Measurements from ENCODE around the gene CXCL1. TPM values are rescaled to one million over a fixed set of nuclear protein-coding genes. Genes with fewer than 3 reads are reported as not detected.

CXCL1 gene
- polyA plus RNA-seq, 3 donors = 1.7 to 4.4 (median 3.5) TPM

- H3K27me3 Mint-ChIP-seq (ENCODE audit: low read depth in 3 of 3) = no peaks in the 10 kb centered on the region
- intact Hi-C loops (cut with micrococcal nuclease) = no loop called here
- Histone ChIP-seq H3K27me3 (ENCODE audit: control insufficient read depth in 2 of 2, insufficient read depth in 2 of 2, low read length in 2 of 2) (no peaks in the 10 kb centered on the region), H2AFZ (ENCODE audit: insufficient read depth, low read depth, low read length, poor library complexity, severe bottlenecking) (no peak overlapping the region), H3K4me1 (ENCODE audit: control insufficient read depth in 1 of 2, insufficient read depth in 2 of 2, low read length in 2 of 2) (peaks cover 15% of the 10 kb centered on the region in 2 donors), H3K9me3 (replicated peaks in 1 of 2; ENCODE audit: control insufficient read depth in 1 of 2, insufficient read depth in 1 of 2, low read length in 2 of 2) (no peaks in the 10 kb centered on the region), H3K79me2 (ENCODE audit: insufficient read depth, low read length) (no peaks in the 10 kb centered on the region), H3K4me3 (replicated peaks in 1 of 3; ENCODE audit: low read depth in 2 of 3, low read length in 3 of 3) (no peak overlapping the region), H3K4me2 (replicated peaks; ENCODE audit: extremely low read depth, low read length, poor library complexity, severe bottlenecking) (no peak overlapping the region), H4K20me1 (ENCODE audit: insufficient read depth, low read length) (no peaks in the 10 kb centered on the region), H3K27ac (ENCODE audit: low read depth in 1 of 2, low read length in 2 of 2) (no peak overlapping the region), H3K36me3 (replicated peaks in 1 of 2; ENCODE audit: control insufficient read depth in 1 of 2, insufficient read depth in 2 of 2, low read length in 2 of 2) (no peaks in the 10 kb centered on the region), H3K9ac (ENCODE audit: insufficient read depth, low read length, poor library complexity, severe bottlenecking) (no peak overlapping the region)
- no peaks in the 10 kb centered on the region for H3K9me3 Mint-ChIP-seq
- no peak for DNase-seq
- no peak overlapping the region for H3K4me3 Mint-ChIP-seq
- no peak overlapping the region for H3K27ac Mint-ChIP-seq
- H3K4me1 Mint-ChIP-seq = peaks cover 16% of the 10 kb centered on the region
- no CpG with 5 or more reads among the region's 2 CpGs for WGBS (ENCODE audit: insufficient coverage)
- no peaks in the 10 kb centered on the region for H3K36me3 Mint-ChIP-seq
- no peak for TF ChIP-seq CTCF (IDR thresholded peaks at IDR 0.05)
Measured at GRCh38 chr4:73894001-73894400, 24.8 kb downstream of the CXCL1 start.

GRCh38 chr4:73895201-73896175, 26.3 kb downstream of the CXCL1 start:
- Histone ChIP-seq H3K79me2 (ENCODE audit: insufficient read depth, low read length) (no peaks in the 10 kb centered on the region), H3K36me3 (replicated peaks in 1 of 2; ENCODE audit: control insufficient read depth in 1 of 2, insufficient read depth in 2 of 2, low read length in 2 of 2) (no peaks in the 10 kb centered on the region), H3K27me3 (ENCODE audit: control insufficient read depth in 2 of 2, insufficient read depth in 2 of 2, low read length in 2 of 2) (no peaks in the 10 kb centered on the region), H3K9ac (ENCODE audit: insufficient read depth, low read length, poor library complexity, severe bottlenecking) (no peak overlapping the region), H3K4me1 (ENCODE audit: control insufficient read depth in 1 of 2, insufficient read depth in 2 of 2, low read length in 2 of 2) (peaks cover 15% of the 10 kb centered on the region in 2 donors), H2AFZ (ENCODE audit: insufficient read depth, low read depth, low read length, poor library complexity, severe bottlenecking) (no peak overlapping the region), H3K27ac (ENCODE audit: low read depth in 1 of 2, low read length in 2 of 2) (no peak overlapping the region), H3K4me2 (replicated peaks; ENCODE audit: extremely low read depth, low read length, poor library complexity, severe bottlenecking) (no peak overlapping the region), H4K20me1 (ENCODE audit: insufficient read depth, low read length) (no peaks in the 10 kb centered on the region), H3K9me3 (replicated peaks in 1 of 2; ENCODE audit: control insufficient read depth in 1 of 2, insufficient read depth in 1 of 2, low read length in 2 of 2) (no peaks in the 10 kb centered on the region), H3K4me3 (replicated peaks in 1 of 3; ENCODE audit: low read depth in 2 of 3, low read length in 3 of 3) (no peak overlapping the region)
- 42% methylated on average over 5 of the region's 9 CpGs for WGBS (ENCODE audit: insufficient coverage)
- Mint-ChIP-seq H3K36me3 (no peaks in the 10 kb centered on the region), H3K27me3 (ENCODE audit: low read depth in 3 of 3) (no peaks in the 10 kb centered on the region), H3K4me3 (no peak overlapping the region), H3K4me1 (peaks cover 14% of the 10 kb centered on the region), H3K27ac (peak overlapping the region in 1 of 7 donors; percentile 2), H3K9me3 (no peaks in the 10 kb centered on the region)
- intact Hi-C loops (cut with micrococcal nuclease) = no loop called here
- no peak for TF ChIP-seq CTCF (IDR thresholded peaks at IDR 0.05)
- DNase-seq = no peak
